ENCODE results near the gene RPS6KB2. TPM values are rescaled to one million over a fixed set of nuclear protein-coding genes. Genes with fewer than 3 reads are reported as not detected.

Gene RPS6KB2
- total RNA-seq, 1 experiment from 2014 or later = 49.8 TPM

DNA sequence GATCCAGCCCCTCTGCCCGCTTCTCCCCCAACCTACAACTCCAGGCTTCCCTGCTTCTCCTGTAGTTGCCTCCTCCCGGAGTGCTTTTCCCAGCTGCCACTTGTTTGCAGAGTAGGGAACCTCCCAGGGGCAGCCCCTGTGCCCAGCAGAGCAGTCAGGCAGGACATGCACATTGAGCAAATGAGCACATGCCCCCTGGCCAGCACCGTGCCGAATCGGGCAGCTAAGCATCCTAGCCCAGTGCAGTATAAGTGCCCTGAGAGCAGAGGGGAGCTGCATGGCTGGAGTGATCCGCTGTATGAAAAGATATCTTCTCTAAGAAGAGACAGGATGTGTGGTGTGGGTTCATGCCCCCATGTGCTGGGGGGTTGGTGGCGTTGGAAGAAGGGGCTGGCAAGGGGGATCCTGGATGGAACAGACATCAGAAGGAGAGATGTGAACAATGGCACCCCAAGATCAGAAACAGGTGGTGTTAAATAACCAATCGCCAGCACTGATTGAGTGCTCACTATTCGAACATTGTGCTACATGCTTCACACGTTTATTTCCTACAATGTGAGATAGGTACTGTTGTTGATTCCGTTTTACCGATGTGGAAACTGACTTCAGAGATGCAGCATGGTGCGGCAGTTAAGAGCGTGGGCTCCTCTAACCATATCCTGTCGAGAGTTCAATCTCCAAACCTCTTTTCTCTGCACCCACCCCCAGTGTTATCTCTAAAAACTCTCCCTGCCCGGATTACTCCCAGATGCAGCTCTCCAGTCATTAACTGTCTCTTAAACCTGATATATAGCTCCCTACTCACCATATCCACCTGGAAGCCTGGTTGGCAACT lies 55.8 kb downstream of the RPS6KB2 start:
- CTCF ChIA-PET = interaction anchor here (0.7 to 0.9 kb wide), 2 partner anchors 12 to 202 kb away, joined by 3 read pairs; no protein-coding TSS in a partner anchor
- BruUV-seq (replicated peaks) = no TSS peak
- peaks cover 36% of the 10 kb centered on the region for H3K4me1 Mint-ChIP-seq (ENCODE audit: insufficient read depth, unreplicated experiment)

DNA sequence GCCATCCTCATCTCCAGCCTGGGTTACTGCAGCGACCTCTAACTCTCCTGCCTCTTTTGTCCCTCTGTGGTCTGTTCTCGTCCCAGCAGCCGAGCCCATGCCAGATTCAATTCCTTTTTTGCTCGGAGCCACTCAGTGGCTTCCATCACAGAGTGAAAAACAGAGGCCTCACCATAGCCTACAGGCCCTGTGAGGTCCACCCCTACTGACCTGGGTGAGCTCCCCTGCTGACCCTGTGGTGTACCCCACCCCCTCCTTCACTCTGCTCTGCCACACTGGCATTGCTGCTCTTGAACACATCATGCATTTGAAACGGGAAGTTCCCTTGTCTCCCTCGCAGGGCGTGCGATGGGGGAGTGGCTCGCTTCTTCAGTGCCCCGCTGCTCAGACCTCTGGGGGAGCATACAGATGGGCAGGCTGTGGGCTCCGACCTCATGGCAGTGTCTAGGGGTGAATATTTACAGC lies 56.6 kb downstream of the RPS6KB2 start:
- CTCF ChIA-PET = no interaction called here
- H3K4me1 Mint-ChIP-seq (ENCODE audit: insufficient read depth, unreplicated experiment) = peaks cover 36% of the 10 kb centered on the region
- H3K9me3 Mint-ChIP-seq (ENCODE audit: unreplicated experiment) = no peaks in the 10 kb centered on the region
- BruUV-seq (replicated peaks) = no TSS peak
- H3K27me3 Mint-ChIP-seq (ENCODE audit: insufficient read depth, unreplicated experiment) = no peaks in the 10 kb centered on the region
- H3K4me3 Mint-ChIP-seq (ENCODE audit: unreplicated experiment) = peak overlapping the region; percentile 90
- peaks cover 42% of the 10 kb centered on the region for H3K36me3 Mint-ChIP-seq (ENCODE audit: insufficient read depth, unreplicated experiment)
- H3K27ac Mint-ChIP-seq (ENCODE audit: low read depth, unreplicated experiment) = no peak overlapping the region
- no peak for DNase-seq (ENCODE audit: unreplicated experiment)
- TF ChIP-seq, protein P1, sequence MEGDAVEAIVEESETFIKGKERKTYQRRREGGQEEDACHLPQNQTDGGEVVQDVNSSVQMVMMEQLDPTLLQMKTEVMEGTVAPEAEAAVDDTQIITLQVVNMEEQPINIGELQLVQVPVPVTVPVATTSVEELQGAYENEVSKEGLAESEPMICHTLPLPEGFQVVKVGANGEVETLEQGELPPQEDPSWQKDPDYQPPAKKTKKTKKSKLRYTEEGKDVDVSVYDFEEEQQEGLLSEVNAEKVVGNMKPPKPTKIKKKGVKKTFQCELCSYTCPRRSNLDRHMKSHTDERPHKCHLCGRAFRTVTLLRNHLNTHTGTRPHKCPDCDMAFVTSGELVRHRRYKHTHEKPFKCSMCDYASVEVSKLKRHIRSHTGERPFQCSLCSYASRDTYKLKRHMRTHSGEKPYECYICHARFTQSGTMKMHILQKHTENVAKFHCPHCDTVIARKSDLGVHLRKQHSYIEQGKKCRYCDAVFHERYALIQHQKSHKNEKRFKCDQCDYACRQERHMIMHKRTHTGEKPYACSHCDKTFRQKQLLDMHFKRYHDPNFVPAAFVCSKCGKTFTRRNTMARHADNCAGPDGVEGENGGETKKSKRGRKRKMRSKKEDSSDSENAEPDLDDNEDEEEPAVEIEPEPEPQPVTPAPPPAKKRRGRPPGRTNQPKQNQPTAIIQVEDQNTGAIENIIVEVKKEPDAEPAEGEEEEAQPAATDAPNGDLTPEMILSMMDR (IDR thresholded peaks at IDR 0.05; ENCODE audit: unreplicated experiment) = no peak
- POLR2A ChIA-PET = interaction anchor here (0.9 to 1.1 kb wide), 2 partner anchors 17 to 56 kb away, joined by 3 read pairs; no protein-coding TSS in a partner anchor
- intact Hi-C loops (cut with micrococcal nuclease) = no loop called here

More for the DNA sequence above, 55.8 kb downstream of the RPS6KB2 start:
- Mint-ChIP-seq H3K9me3 (ENCODE audit: unreplicated experiment) (no peaks in the 10 kb centered on the region), H3K27me3 (ENCODE audit: insufficient read depth, unreplicated experiment) (no peaks in the 10 kb centered on the region), H3K4me3 (ENCODE audit: unreplicated experiment) (peak overlapping the region; percentile 90), H3K27ac (ENCODE audit: low read depth, unreplicated experiment) (no peak overlapping the region), H3K36me3 (ENCODE audit: insufficient read depth, unreplicated experiment) (peaks cover 41% of the 10 kb centered on the region)
- POLR2A ChIA-PET = interaction anchor here (0.9 to 2.1 kb wide), 4 partner anchors 14 to 56 kb away, joined by 3 to 11 read pairs (median 8); partner anchors contain the start of genes PITPNM1, RPS6KB2 and TMEM134
- TF ChIP-seq, protein P1 (IDR thresholded peaks at IDR 0.05; ENCODE audit: unreplicated experiment) = no peak
- intact Hi-C loops (cut with micrococcal nuclease) = loop anchor here (1.0 kb wide), 1 partner anchor 22 kb away; no protein-coding TSS in a partner anchor
- DNase-seq (ENCODE audit: unreplicated experiment) = no peak

Other genes with a start within 250 kb of the RPS6KB2 start
- gene GRK2, start 162.0 kb upstream of the RPS6KB2 start, total RNA-seq (2022) = 48.1 and 50.1 TPM in 2 replicates
- gene ANKRD13D, start 139.2 kb upstream of the RPS6KB2 start, total RNA-seq (2022) = 39.7 and 46.2 TPM in 2 replicates
- 31.7 and 38.0 TPM in 2 replicates for gene SSH3, start 125.0 kb upstream of the RPS6KB2 start, total RNA-seq (2022)
- 54.8 and 79.9 TPM in 2 replicates for gene POLD4, start 74.9 kb upstream of the RPS6KB2 start, total RNA-seq (2022)
- 5.8 and 7.0 TPM in 2 replicates for gene CLCF1, start 54.9 kb upstream of the RPS6KB2 start, total RNA-seq (2022)
- gene RAD9A, start 36.5 kb upstream of the RPS6KB2 start, total RNA-seq (2022) = 9.9 and 18.3 TPM in 2 replicates
- gene PPP1CA, start 26.6 kb upstream of the RPS6KB2 start, total RNA-seq (2022) = 123 and 143 TPM in 2 replicates
- gene TBC1D10C, start 24.4 kb upstream of the RPS6KB2 start, total RNA-seq (2022) = not detected in 2 replicates
- gene CARNS1, start 12.8 kb upstream of the RPS6KB2 start, total RNA-seq (2022) = 0.07 TPM in 1 of 2 replicates, not detected in the other
- 0.54 and 0.86 TPM in 2 replicates for gene PTPRCAP, start 9.2 kb downstream of the RPS6KB2 start, total RNA-seq (2022)
- gene CORO1B, start 15.0 kb downstream of the RPS6KB2 start, total RNA-seq (2022) = 44.9 and 59.8 TPM in 2 replicates
- not detected in 2 replicates for gene GPR152, start 24.2 kb downstream of the RPS6KB2 start, total RNA-seq (2022)
- not detected in 2 replicates for gene CABP4, start 26.9 kb downstream of the RPS6KB2 start, total RNA-seq (2022)
- 49.7 and 50.1 TPM in 2 replicates for gene TMEM134, start 40.8 kb downstream of the RPS6KB2 start, total RNA-seq (2022)
- 28.7 and 30.5 TPM in 2 replicates for gene AIP, start 54.5 kb downstream of the RPS6KB2 start, total RNA-seq (2022)
- 38.7 and 51.0 TPM in 2 replicates for gene PITPNM1, start 76.9 kb downstream of the RPS6KB2 start, total RNA-seq (2022)
- 93.7 and 136 TPM in 2 replicates for gene CDK2AP2, start 79.7 kb downstream of the RPS6KB2 start, total RNA-seq (2022)
- not detected in 2 replicates for gene CABP2, start 95.0 kb downstream of the RPS6KB2 start, total RNA-seq (2022)
- 1,641 and 1,733 TPM in 2 replicates for gene GSTP1, start 155.3 kb downstream of the RPS6KB2 start, total RNA-seq (2022)
- gene NDUFV1, start 178.4 kb downstream of the RPS6KB2 start, total RNA-seq (2022) = 158 and 223 TPM in 2 replicates
- 3.6 and 6.9 TPM in 2 replicates for gene NUDT8, start 201.4 kb downstream of the RPS6KB2 start, total RNA-seq (2022)
- not detected in 2 replicates for gene TBX10, start 211.3 kb downstream of the RPS6KB2 start, total RNA-seq (2022)
- gene ACY3, start 222.2 kb downstream of the RPS6KB2 start, total RNA-seq (2022) = not detected in 2 replicates
- not detected in 2 replicates for gene ALDH3B2, start 246.1 kb downstream of the RPS6KB2 start, total RNA-seq (2022)

Data from MCF 10A (cell line).